GM18951 (cell line): ENCODE measurements around the gene TRPC5OS.

Source experiments
- POLR2A ChIP-seq: IDR thresholded peaks from 4 replicates; pipeline ENCODE4 v1.6.1; 2011; ENCODE audit warnings: mild to moderate bottlenecking; ENCODE audit not compliant: insufficient read length, insufficient read depth; ENCODE audit errors: extremely low read depth
- in situ Hi-C: fragments of 300-500 bp; cut with MboI; formaldehyde crosslinking; loops from one replicate; pipeline ENCODE4 v1.12.0; 2022; ENCODE audit warnings: low sequenced_read_pairs, mixed read lengths, inconsistent platforms; ENCODE audit not compliant: unreplicated experiment

The TRPC5OS gene

GRCh38 chrX:111875881-111876280 is at the start of gene TRPC5OS:
TSS of gene TRPC5OS (plus strand) at chrX:111876181. CDS start at chrX:111901850, 25,669 bp downstream.
- TF ChIP-seq POLR2A = no peak
- in situ Hi-C loops = no loop called here

DNA sequence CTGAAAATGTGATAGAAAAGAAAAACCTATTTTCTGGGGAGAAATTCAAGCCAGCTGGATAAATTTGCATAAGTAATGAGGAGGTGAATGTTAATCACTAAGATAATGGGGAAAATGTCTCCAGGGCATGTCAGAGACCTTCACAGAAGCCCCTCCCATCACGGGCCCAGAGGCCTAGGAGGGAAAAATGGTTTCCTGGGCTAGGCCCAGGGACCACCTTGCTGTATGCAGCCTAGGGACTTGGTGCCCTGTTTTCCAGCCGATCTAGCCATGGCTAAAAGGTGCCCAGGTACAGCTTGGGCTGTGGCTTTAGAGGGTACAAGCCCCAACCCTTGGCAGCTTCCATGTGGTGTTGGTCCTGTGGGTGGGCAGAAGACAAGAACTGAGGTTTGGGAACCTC is 46.6 kb upstream of the TRPC5OS start:
- in situ Hi-C loops = no loop called here
- no peak for TF ChIP-seq POLR2A

DNA sequence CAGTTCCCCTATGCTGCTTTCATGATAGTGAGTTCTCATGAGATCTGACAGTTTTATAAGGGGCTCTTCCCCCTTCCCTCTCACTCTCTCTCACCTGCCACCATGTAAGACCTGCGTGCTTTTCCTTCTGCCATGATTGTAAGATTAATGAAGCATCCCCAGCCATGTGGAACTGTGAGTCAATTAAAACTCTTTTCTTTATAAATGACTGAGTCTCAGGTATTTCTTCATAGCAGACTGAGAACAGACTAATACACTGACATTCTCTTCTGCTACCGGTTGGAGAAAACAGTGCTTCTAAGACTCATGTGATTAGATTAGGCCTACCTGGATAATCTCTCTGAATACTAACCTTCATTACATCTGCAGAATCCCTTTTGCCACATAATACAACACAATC is 45.4 kb upstream of the TRPC5OS start:
- TF ChIP-seq POLR2A = no peak
- in situ Hi-C loops = no loop called here

DNA sequence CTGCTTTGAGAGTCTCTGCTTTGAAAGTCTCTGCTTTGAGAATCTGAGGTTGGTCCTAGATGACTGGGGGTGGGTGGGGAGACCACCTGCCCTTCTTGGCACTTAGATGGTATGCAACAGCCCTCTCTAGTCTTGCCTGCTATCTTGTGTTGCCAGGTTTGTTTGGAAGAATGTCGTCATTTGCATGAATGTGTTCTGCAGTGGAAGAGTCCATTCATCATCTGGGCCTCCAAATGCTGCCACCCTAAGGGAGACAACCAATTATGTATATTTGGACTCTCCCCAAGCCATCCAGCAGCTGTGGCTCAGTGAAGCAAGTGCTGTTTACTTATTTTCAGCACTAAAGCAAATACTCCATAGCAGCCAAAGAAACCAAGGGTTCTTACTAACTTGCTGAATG is 44.6 kb upstream of the TRPC5OS start:
- in situ Hi-C loops = no loop called here
- TF ChIP-seq POLR2A = no peak

GRCh38 chrX:111837197-111837596 is 38.8 kb upstream of the TRPC5OS start:
- in situ Hi-C loops = no loop called here

DNA sequence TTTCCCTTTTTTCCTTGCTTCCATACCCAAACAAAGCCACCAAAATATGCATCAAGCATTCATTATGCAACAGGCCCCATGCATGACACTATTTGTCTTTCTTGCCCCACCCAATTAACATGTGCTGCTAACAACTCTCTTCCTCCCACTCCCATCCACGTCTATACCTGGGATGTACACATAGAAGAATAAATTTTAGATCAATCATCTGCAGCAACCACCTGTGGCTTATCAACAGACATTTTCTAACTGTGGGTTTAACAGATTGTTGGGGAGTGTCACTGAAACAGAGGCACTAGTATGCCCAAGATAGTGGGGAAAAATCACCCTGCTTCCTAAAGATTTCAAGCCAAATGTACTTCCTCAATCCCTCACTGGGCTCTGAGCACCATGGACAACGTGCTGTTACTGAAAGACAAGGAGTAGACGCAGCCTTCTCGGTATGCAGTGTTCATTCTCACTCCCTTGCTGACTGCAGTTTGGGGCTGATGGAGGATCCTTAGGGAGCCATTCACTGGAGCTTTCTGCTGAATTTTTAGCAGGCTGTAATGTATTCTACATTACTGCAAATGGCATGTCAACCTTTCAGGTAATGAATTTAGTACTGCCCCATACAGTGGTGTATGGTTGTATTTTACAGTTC is 28.4 kb upstream of the TRPC5OS start:
- in situ Hi-C loops = no loop called here
- no peak for TF ChIP-seq POLR2A

More at GRCh38 chrX:111837197-111837596, 38.8 kb upstream of the TRPC5OS start:
- no peak for TF ChIP-seq POLR2A

GRCh38 chrX:111848541-111848940 is 27.4 kb upstream of the TRPC5OS start:
- TF ChIP-seq POLR2A = no peak
- in situ Hi-C loops = no loop called here

DNA sequence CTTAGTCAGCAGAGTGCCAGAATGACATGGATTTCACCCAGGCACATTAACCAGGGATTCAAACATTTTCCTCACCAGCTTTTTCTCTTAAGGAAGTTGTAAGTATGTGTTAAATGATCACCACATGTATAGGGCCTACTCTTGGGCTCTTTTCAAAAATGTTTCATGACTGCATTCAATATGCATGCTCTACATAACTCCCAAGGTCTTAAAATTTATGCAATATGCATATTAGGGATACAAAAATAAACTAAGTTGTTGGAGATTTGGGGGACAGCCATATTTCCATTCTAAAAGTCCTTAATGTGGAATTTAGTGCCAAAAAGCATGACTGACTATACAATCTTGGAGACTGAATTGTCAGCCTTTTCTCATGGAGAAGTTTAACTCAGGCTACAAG is 25.0 kb upstream of the TRPC5OS start:
- no peak for TF ChIP-seq POLR2A
- in situ Hi-C loops = no loop called here

DNA sequence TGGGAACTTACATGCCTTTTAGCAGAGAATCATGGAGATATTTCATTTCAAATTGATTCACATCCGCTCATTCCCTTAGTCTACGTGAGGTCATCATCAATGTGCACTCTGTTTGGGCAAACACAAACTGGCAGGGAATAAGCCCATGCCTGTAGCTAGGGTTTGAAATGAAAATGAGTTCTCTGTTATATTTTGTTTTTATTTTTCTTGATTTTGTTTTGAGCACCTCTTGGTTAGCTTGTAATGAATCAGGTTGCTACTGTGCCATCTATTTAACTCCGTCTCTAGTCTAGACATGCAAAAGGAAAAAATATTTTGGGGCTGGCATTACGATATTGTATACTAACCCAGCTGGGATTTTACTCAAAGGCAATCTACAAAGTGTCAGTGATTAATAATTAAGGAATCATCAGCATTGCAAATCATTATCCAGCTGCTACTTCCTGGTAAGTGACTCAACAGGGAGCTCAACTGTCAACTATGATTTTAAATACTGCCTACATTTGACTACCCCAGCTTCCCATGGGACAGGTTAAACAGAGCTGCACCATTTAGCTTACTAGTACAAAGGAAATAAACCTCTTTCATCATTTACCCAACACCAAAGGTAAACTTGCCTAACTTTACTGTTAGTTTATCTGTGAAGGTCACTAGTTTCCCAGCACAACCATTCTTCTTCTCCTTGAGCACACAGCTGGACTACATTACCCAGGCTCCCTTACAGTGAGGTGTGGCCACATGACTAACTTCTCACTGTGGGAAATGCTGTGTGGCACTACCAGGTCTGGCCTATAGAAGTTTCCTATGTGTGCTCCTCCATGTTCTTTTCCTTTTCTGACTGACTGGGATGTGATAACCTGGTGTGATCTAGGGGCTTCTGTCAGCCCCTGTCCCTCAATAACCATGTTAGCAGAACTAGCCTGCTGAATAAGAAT is 21.2 kb upstream of the TRPC5OS start:
- TF ChIP-seq POLR2A = no peak
- in situ Hi-C loops = no loop called here

- in situ Hi-C loops = no loop called here
- TF ChIP-seq POLR2A = no peak
Measured at GRCh38 chrX:111857534-111858060, 18.4 kb upstream of the TRPC5OS start.

DNA sequence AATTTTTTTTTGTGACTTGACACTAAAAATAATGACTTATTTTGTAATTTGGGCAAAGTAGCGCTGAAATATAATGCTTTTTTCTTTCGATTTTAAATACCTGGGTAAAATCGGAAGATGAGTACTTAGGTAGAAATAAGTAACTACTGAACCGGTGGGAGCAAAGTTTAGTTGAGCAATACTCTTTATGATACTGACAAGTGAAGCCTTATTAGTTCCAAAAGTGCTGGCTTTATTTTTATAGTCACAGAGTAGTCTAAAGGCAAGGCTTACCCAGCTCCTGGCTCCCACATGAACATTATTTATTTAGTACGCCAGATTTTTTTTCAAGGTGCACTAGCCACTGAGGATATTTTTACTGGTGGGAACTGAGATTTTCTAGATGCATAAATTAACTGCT is 14.4 kb upstream of the TRPC5OS start:
- TF ChIP-seq POLR2A = no peak

GRCh38 chrX:111867236-111867635 is 8.7 kb upstream of the TRPC5OS start:
- TF ChIP-seq POLR2A = no peak
- in situ Hi-C loops = no loop called here

More for the DNA sequence above, 14.4 kb upstream of the TRPC5OS start:
- in situ Hi-C loops = no loop called here
